Hepatocyte (in vitro differentiated cells): Measurements from ENCODE around the gene SCAI. TPM values are rescaled to one million over a fixed set of nuclear protein-coding genes. Genes with fewer than 3 reads are reported as not detected.

Experiments used
- DNase-seq: peaks from one replicate; pipeline ENCODE4 v3.0.0-alpha.2; 2016; ENCODE audit warnings: low spot score
- H2AFZ ChIP-seq: fragments of 200-600 bp; sonication (generic); 2 replicates; pipeline ENCODE4 v1.6.0; 2016; ENCODE audit warnings: antibody characterized with exemption, mild to moderate bottlenecking
- H3K27ac ChIP-seq: fragments of 200-600 bp; sonication (generic); 2 replicates; pipeline ENCODE4 v1.5.1; 2016; ENCODE audit warnings: mild to moderate bottlenecking
- H3K27me3 ChIP-seq: fragments of 200-600 bp; sonication (generic); 2 replicates; pipeline ENCODE4 v1.6.1; 2016
- H3K36me3 ChIP-seq: fragments of 200-600 bp; sonication (generic); replicated peaks from 2 replicates; pipeline ENCODE4 v1.5.1; 2016; ENCODE audit warnings: low read depth; ENCODE audit not compliant: insufficient read depth
- H3K4me1 ChIP-seq: fragments of 200-600 bp; sonication (generic); 2 replicates; pipeline ENCODE4 v1.5.1; 2016; ENCODE audit warnings: mild to moderate bottlenecking, moderate library complexity; ENCODE audit not compliant: insufficient read depth
- H3K4me2 ChIP-seq: fragments of 200-600 bp; sonication (generic); 2 replicates; pipeline ENCODE4 v1.6.0; 2016
- H3K4me3 ChIP-seq: fragments of 200-600 bp; sonication (generic); 2 replicates; pipeline ENCODE4 v1.5.1; 2016; ENCODE audit warnings: mild to moderate bottlenecking
- H3K79me2 ChIP-seq: fragments of 200-600 bp; sonication (generic); 2 replicates; pipeline ENCODE4 v1.6.0; 2017; ENCODE audit warnings: mild to moderate bottlenecking
- H3K9me2 ChIP-seq: fragments of 200-600 bp; sonication (generic); replicated peaks from 2 replicates; pipeline ENCODE4 v1.6.0; 2017; ENCODE audit warnings: mild to moderate bottlenecking; ENCODE audit not compliant: insufficient read depth
- H3K9me3 ChIP-seq: fragments of 200-600 bp; sonication (generic); 2 replicates; pipeline ENCODE4 v1.5.1; 2016; ENCODE audit warnings: low read depth, mild to moderate bottlenecking
- H4K20me1 ChIP-seq: fragments of 200-600 bp; sonication (generic); 2 replicates; pipeline ENCODE4 v1.6.0; 2016; ENCODE audit warnings: mild to moderate bottlenecking; ENCODE audit not compliant: insufficient read depth, poor library complexity, severe bottlenecking
- CTCF ChIP-seq: fragments of 200-600 bp; sonication (generic); IDR thresholded peaks from 2 replicates; pipeline ENCODE4 v1.5.1; 2016; ENCODE audit warnings: antibody characterized with exemption, mild to moderate bottlenecking; ENCODE audit not compliant: poor library complexity
- EZH2 ChIP-seq: fragments of 200-600 bp; sonication (generic); IDR thresholded peaks from 2 replicates; pipeline ENCODE4 v1.6.1; 2016; ENCODE audit warnings: antibody characterized with exemption, mild to moderate bottlenecking, borderline replicate concordance
- EZH2phosphoT487 ChIP-seq: fragments of 200-600 bp; sonication (generic); IDR thresholded peaks from one replicate; pipeline ENCODE4 v1.6.1; 2018; ENCODE audit warnings: antibody characterized with exemption, mild to moderate bottlenecking, low read depth, moderate library complexity; ENCODE audit not compliant: unreplicated experiment, severe bottlenecking
- WGBS: methylation state at CpG from one replicate; pipeline ENCODE4 v1.1.6; 2016; ENCODE audit warnings: low lambda C conversion rate; ENCODE audit errors: missing lambda C conversion rate; 5-methylcytosine and 5-hydroxymethylcytosine counted together
- polyA plus RNA-seq: library from polyadenylated mRNA; unstranded; fragments of >200 nt; fragmentation: Nextera tagmentation; extraction: Ambion mirVana; gene quantifications from 2 replicates; pipeline ENCODE4 v1.2.1, GENCODE V29; 2016
- total RNA-seq: library from RNA; depleted of rRNA; stranded (reverse); fragments of >200 nt; gene quantifications from 2 replicates; pipeline ENCODE4 v1.2.3, GENCODE V29; 2014

SCAI gene
- total and polyA plus RNA-seq, 2 experiments from 2014 or later: 0.97 to 10.5 TPM

DNA sequence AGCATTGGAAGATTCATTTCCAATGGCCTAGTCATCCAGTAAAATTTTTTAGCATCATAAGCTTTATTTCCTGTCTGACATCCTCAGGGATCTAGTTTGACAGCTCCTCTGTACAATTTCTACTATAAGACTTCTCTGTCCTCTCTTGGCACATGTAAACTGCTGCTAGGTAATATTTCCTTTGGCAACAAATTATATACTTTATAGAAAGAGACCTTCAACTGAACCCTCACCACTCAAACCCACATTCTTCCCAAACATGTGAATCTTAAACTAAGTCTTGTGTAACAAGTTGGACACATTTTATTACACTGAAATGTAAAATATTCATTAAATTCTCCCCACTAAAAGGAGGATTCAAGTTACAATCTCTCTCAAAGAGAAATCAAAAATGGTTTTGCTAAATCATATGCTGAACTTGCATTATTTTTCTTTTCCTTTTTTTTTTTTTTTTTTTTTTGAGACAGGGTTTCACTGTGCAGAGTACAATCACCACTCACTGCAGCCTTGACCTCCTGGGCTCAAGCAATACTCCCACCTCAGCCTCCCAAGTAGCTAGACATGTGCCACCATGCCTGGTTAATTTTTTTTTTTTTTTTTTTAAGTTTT is 36.9 kb downstream of the SCAI start:
- Histone ChIP-seq H3K36me3 (no peaks in the 10 kb centered on the region), H3K9me3 (no peaks in the 10 kb centered on the region), H4K20me1 (no peaks in the 10 kb centered on the region), H3K27ac (no peak overlapping the region), H3K79me2 (peaks cover 10% of the 10 kb centered on the region), H2AFZ (no peak overlapping the region), H3K4me1 (no peaks in the 10 kb centered on the region), H3K27me3 (no peaks in the 10 kb centered on the region), H3K4me2 (no peak overlapping the region), H3K4me3 (no peak overlapping the region), H3K9me2 (no peaks in the 10 kb centered on the region)
- no peak for TF ChIP-seq EZH2
- no peak for TF ChIP-seq EZH2phosphoT487
- no peak for TF ChIP-seq CTCF
- no peak for DNase-seq

DNA sequence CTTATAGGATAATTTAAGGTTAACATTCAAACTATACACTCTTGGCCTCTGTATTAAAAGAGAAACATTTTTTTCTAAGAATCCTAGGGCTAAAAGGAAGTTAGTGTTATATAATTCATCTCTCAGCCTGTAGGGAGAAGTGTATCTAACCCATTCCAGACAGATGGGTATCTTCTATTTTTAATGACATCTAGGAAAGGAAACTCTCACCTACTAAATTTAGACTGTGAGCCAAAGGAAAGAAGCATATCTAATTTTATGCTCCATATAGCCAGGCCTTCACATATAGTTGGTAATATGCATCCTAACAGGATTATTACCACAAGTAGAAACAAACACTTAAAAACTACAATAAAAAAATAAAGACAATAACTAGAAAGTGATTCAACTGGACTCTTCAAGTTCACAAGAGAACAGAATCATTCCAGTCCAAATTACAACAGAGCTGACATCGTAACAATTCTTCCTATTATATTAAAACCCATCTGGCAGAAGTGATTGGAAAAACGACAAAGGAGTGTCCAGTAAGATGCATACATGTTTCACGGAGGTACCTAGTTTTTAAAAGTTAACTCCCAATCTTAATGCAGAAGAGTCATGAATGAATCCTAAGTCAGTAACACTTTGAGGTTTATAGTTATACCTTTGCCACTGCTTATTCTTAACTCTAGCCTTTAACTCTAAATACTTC is 39.4 kb downstream of the SCAI start:
- Histone ChIP-seq H4K20me1 (no peaks in the 10 kb centered on the region), H2AFZ (no peak overlapping the region), H3K27me3 (no peaks in the 10 kb centered on the region), H3K36me3 (no peaks in the 10 kb centered on the region), H3K4me2 (no peak overlapping the region), H3K9me2 (no peaks in the 10 kb centered on the region), H3K4me1 (no peaks in the 10 kb centered on the region), H3K79me2 (peaks cover 10% of the 10 kb centered on the region), H3K27ac (no peak overlapping the region), H3K4me3 (no peak overlapping the region), H3K9me3 (no peaks in the 10 kb centered on the region)
- TF ChIP-seq EZH2phosphoT487: no peak
- TF ChIP-seq EZH2: no peak
- no peak for TF ChIP-seq CTCF
- 84% methylated on average over 3 of the region's 3 CpGs for whole genome bisulfite sequencing
- no peak for DNase-seq

DNA sequence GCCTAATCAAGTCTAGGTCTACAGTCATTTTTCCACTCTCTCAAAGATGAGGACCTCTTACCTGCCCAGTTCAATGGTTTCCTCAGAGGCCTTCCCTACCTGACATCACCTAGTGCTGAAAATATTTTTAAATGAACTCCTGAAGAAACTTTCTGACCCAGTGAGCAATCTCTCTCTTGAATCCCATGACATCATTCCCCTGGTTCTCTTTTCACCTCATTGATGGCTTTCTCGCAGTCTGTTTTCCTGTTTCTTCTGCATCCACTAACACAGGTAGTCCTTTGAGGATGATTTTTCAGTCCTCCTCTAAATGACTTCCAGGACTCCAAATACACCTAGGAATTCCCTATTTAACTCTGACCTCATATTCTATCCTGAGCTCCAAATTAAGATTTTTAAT is 40.3 kb downstream of the SCAI start:
- DNase-seq: no peak
- no peak overlapping the region for H2AFZ ChIP-seq
- H3K4me1 ChIP-seq: no peaks in the 10 kb centered on the region
- no peak overlapping the region for H3K4me2 ChIP-seq
- no peaks in the 10 kb centered on the region for H3K9me2 ChIP-seq
- peaks cover 15% of the 10 kb centered on the region for H3K79me2 ChIP-seq
- no peak overlapping the region for H3K4me3 ChIP-seq
- H3K9me3 ChIP-seq: no peaks in the 10 kb centered on the region
- TF ChIP-seq CTCF (no peak), EZH2 (no peak), EZH2phosphoT487 (no peak)
- WGBS: 97% methylated on average over 1 of the region's 1 CpG
- no peak overlapping the region for H3K27ac ChIP-seq
- no peaks in the 10 kb centered on the region for H4K20me1 ChIP-seq
- H3K36me3 ChIP-seq: no peaks in the 10 kb centered on the region
- no peaks in the 10 kb centered on the region for H3K27me3 ChIP-seq

- Histone ChIP-seq H3K4me3 (no peak overlapping the region), H3K4me1 (no peaks in the 10 kb centered on the region), H3K79me2 (peaks cover 19% of the 10 kb centered on the region), H3K27ac (no peak overlapping the region), H3K9me3 (no peaks in the 10 kb centered on the region), H3K4me2 (no peak overlapping the region), H3K36me3 (no peaks in the 10 kb centered on the region), H4K20me1 (no peaks in the 10 kb centered on the region), H2AFZ (no peak overlapping the region), H3K27me3 (no peaks in the 10 kb centered on the region), H3K9me2 (no peaks in the 10 kb centered on the region)
- 93% methylated on average over 4 of the region's 4 CpGs for WGBS
- DNase-seq: no peak
- no peak for TF ChIP-seq EZH2
These were observed 42.5 kb downstream of the SCAI start for GRCh38 chr9:125100822-125101221.
